ENCODE results near the gene DDX18. TPM values are rescaled to one million over a fixed set of nuclear protein-coding genes. Genes with fewer than 3 reads are reported as not detected.

The DDX18 gene
- total and polyA plus RNA-seq, 11 donors: 12.2 to 40.6 (median 28.2) TPM

- Histone ChIP-seq H3K36me3 (no peaks in the 10 kb centered on the region), H3K4me3 (no peak overlapping the region), H3K27ac (no peak overlapping the region), H3K4me1 (no peaks in the 10 kb centered on the region), H3K27me3 (peaks cover 0 to 50% (median 21%) of the 10 kb centered on the region in 9 donors), H3K9me3 (peaks cover 0 to 4% (median 0%) of the 10 kb centered on the region in 12 donors)
- DNase-seq: no peak
- WGBS, 4 donors: 38 to 71% (median 47%) methylated on average over 43 to 69 of the region's 69 CpGs
- intact Hi-C loops (cut with DNase I): no loop called here
- TF ChIP-seq CTCF (IDR thresholded peaks at IDR 0.05) (no peak), POLR2A (IDR thresholded peaks at IDR 0.05) (no peak)
- no peak for ATAC-seq
Observed at GRCh38 chr2:117859924-117860647, 45.6 kb downstream of the DDX18 start.

GRCh38 chr2:117862459-117862858 is 48.0 kb downstream of the DDX18 start:
- intact Hi-C loops (cut with DNase I): no loop called here
- no peak for TF ChIP-seq CTCF (IDR thresholded peaks at IDR 0.05)
- TF ChIP-seq POLR2A (IDR thresholded peaks at IDR 0.05): no peak

GRCh38 chr2:117875786-117876185 is 61.3 kb downstream of the DDX18 start:
- no peaks in the 10 kb centered on the region for H3K36me3 ChIP-seq
- intact Hi-C loops (cut with DNase I): no loop called here
- ATAC-seq (no peak), DNase-seq (no peak)
- H3K27me3 ChIP-seq: no peaks in the 10 kb centered on the region
- H3K9me3 ChIP-seq: no peaks in the 10 kb centered on the region
- no peak overlapping the region for H3K4me3 ChIP-seq
- 20 to 30% (median 22%) methylated on average over 1 of the region's 1 CpG for WGBS, 4 donors
- H3K27ac ChIP-seq: no peak overlapping the region
- TF ChIP-seq POLR2A (IDR thresholded peaks at IDR 0.05) (no peak), CTCF (IDR thresholded peaks at IDR 0.05) (no peak)
- no peaks in the 10 kb centered on the region for H3K4me1 ChIP-seq

More at GRCh38 chr2:117862459-117862858, 48.0 kb downstream of the DDX18 start:
- Histone ChIP-seq H3K9me3 (peaks cover 0 to 4% (median 0%) of the 10 kb centered on the region in 12 donors), H3K36me3 (no peaks in the 10 kb centered on the region), H3K27me3 (peaks cover 0 to 36% (median 21%) of the 10 kb centered on the region in 9 donors), H3K4me1 (no peaks in the 10 kb centered on the region), H3K4me3 (no peak overlapping the region), H3K27ac (no peak overlapping the region)
- DNase-seq (no peak), ATAC-seq (no peak)

DNA sequence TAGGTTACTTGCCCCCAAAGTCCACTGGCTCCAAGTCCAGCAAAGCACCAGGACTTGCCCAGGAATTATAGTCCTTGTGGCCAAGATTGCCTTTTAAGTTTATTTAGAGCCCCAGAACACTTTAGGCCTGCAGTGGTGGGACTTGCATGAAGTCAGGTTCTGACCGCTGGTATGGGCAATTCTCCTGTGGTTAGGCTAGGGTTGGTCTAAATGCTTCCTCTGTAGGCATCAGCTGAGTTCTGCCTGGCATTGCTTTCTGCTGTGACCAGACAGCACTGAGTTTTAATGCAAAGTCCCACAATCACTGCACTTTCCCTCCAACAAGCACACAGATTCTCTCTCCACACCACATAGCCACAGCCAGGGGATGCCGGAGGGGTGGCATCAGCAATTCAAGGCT is 64.5 kb downstream of the DDX18 start:
- intact Hi-C loops (cut with DNase I): no loop called here
- Histone ChIP-seq H3K4me1 (no peaks in the 10 kb centered on the region), H3K27ac (no peak overlapping the region), H3K36me3 (no peaks in the 10 kb centered on the region), H3K9me3 (peaks cover 0 to 10% (median 0%) of the 10 kb centered on the region in 12 donors), H3K27me3 (no peaks in the 10 kb centered on the region), H3K4me3 (no peak overlapping the region)
- TF ChIP-seq POLR2A (IDR thresholded peaks at IDR 0.05) (no peak), CTCF (IDR thresholded peaks at IDR 0.05) (no peak)
- no peak for DNase-seq
- no peak for ATAC-seq
- WGBS, 4 donors: 83 to 89% (median 87%) methylated on average over 2 of the region's 2 CpGs

Other genes starting within 250 kb of the DDX18 start
- gene CCDC93, start 199.4 kb downstream of the DDX18 start, total RNA-seq: 10 to 100 TPM; 15.6 to 47.6 (median 32.3) TPM
- gene CCDC93, start 199.4 kb downstream of the DDX18 start, polyA plus RNA-seq: 10 to 100 TPM; 11.0 to 17.6 TPM